Lung microvascular endothelial cell (primary cell): ENCODE results near the gene ARHGAP26. TPM values are rescaled to one million over a fixed set of nuclear protein-coding genes. Genes with fewer than 3 reads are reported as not detected.

ENCODE experiments used
- DNase-seq, 2 donors: peaks; one replicate each; pipeline versions ENCODE4 v3.0.0 to v3.0.0-alpha.2; 2010; ENCODE audit warnings: low read depth in 2 of 2
- total RNA-seq: library from RNA; depleted of rRNA; stranded (reverse); fragments of >200 nt; gene quantifications from 2 replicates; pipeline ENCODE4 v1.2.1, GENCODE V29; 2014

The ARHGAP26 gene
- total RNA-seq, 1 donor from 2014 or later = 34.5 TPM

DNA sequence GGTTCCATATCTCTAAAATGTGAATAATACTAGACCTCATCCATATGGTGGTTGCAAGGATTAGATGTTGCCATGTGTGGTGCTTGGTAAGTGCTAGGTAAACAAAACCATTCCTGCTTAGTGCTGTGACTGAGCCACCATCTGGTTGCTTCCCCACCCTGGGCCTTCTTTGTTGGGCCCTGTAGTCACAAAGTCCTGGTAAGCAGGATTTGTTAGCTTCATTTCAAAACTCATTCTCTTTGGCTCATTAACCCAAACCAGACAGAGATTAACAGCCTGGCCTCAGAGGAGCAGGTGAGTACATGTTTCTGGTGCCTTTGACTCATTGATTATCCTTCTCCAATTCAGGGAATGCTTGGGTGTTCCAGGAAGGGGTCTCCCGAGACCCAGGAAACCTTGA, 240.2 kb downstream of the ARHGAP26 start:
- no peak for DNase-seq

DNA sequence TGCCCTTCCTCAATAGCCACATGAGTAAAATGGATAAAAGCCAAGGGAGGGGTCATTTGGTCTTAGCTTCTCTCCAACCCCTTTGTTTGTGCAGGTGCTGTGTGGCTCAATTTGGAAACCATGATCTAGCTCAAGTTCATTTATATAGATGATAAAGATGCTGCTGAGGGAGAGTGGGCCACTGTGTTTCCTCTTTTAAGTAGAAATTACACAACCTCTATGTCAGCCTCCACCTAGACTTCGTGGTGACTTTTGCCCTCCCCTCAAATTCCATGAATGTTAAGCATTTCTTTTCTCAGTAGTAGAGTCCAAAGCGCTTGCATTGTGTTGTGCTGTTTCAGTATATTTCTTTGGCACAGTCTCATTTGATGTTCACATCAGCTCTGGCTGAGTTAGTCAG, 241.4 kb downstream of the ARHGAP26 start:
- no peak for DNase-seq

- DNase-seq = no peak
Measured at GRCh38 chr5:143013176-143013891, 243.2 kb downstream of the ARHGAP26 start.

DNA sequence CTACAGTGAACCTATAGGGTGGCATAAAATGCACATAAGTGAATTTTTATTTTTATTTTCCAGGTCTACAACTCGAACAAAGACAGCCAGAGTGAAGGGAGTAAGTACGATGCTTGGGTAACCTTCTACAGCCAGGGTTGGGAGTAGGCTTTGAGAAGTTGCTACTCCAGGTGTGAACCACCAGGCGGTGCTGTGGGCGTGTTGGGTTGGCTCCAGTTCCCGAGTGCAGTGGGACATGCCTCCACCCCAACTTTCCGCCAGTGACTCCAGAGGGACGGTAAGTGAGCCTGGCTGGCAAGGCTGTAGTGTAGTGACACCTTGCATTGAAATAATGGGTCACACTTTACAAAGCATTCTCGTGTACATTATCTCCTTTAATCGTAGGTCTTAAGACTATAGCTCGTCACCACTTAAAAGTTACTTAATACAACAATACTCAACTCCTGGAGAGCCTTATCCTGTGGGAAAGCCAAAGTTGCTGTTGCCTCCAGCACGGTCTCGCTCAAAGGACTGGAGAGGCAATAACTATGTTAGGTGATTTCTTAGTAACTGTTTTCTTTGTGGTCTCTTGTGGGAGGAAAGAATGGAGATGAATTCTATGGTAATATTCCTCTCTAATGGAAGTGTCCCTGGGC, 244.0 kb downstream of the ARHGAP26 start:
- DNase-seq = peak; percentile 45 to 47

- peak; percentile 49 to 77 for DNase-seq
Measured at GRCh38 chr5:143016777-143017516, 246.8 kb downstream of the ARHGAP26 start.

GRCh38 chr5:143017541-143017940, 247.4 kb downstream of the ARHGAP26 start:
- DNase-seq = no peak

- no peak for DNase-seq
Measured at GRCh38 chr5:143017992-143018391, 247.8 kb downstream of the ARHGAP26 start.

GRCh38 chr5:143019157-143019556, 249.0 kb downstream of the ARHGAP26 start:
- DNase-seq = no peak

DNA sequence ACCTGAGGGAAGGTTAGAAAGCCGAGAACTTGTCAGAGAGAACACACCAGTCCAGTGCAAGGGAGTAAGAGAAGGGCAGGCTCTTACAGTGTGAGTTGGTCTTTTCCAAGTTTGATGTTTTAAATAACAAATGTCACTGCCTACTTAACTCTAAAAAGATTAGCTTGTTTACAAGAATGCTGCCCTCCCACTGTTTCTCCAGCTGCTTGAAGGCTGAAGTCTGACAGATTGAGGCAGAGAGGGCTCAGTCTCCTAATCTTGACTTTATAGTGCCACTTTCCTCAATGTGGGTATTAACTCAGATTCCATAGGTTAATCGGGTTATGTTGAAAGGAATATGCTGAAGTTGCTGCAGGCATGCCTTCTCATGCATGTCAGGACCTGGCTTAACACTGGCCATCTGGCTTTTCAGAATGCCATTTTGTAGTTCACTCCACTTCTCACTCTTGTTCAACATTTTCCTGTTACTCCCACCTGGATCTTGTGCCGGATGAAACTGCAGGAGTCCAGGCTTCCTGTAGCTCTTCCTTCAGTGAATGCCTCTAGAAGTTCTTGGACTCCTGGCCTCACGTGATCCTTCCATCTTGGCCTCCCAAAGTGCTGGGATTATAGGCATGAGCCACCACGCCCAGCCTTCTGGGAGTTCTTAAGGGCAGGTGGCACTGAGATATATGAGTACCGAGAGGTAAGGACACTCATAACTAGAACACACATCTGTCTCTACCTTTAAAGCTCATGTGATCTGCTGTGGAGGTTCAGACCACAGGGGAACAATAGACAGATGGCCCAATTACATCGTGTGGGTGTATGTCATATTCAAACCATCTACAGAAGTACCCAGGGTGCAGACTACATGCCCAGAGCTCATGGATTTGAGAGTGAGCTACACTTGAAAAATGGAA, 249.7 kb downstream of the ARHGAP26 start:
- DNase-seq = no peak

- no peak for DNase-seq
Measured at GRCh38 chr5:143021595-143021994, 251.4 kb downstream of the ARHGAP26 start.

- no peak for DNase-seq
Measured at GRCh38 chr5:143023411-143024096, 253.4 kb downstream of the ARHGAP26 start.

DNA sequence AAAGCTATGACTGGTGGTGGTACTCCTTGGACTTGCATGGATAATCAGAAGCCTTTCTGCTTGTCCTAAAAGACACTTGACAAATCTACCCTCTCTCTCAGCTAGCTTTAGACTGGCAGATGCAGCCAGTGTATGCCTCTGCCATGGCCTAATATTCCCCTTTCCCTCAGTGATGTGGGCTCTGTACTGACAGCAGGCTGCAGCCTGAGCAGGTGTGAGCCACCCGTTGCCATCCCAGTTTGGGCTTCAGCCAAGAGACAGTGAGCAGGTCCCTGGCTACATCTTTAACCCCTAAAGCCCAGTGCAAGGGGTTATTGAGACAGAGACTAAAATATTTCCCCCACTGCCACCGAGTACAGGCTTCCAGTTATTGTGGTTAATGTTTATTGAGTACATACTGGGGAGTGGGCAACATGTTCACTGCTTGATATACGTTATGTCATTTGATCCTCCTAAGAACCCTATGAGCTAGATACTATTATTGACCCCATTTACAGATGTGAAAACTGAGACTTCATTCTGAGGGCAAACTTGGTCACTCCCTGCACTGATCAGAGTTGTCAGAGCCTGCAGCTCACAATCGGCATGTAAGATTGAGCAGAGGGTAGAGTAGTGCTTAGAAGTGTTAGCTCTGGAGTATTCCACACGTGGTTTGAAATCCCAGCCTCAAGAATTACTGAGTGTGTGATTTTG, 254.2 kb downstream of the ARHGAP26 start:
- no peak for DNase-seq

- no peak for DNase-seq
Measured at GRCh38 chr5:143025376-143025775, 255.2 kb downstream of the ARHGAP26 start.

DNA sequence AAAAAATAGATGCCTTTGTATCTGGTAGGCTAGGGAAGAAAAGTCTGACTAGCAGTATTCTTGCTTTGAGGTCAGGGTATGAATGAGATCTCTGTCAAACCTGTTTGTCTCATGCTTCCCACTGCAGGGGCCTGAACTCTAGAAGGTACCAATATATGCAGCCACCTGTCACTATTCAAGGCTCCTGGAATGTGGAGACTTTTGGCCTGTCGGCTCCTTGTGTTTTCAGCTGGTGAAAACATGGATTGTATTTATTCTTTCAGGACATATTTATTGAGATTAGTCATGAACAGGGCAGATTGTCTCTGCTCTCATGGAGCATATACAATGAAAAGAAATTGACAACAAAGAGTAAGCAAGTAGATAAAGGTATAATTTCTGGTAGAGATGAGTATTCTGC, 255.8 kb downstream of the ARHGAP26 start:
- DNase-seq = no peak

- DNase-seq = no peak
Measured at GRCh38 chr5:143026380-143026779, 256.2 kb downstream of the ARHGAP26 start.

DNA sequence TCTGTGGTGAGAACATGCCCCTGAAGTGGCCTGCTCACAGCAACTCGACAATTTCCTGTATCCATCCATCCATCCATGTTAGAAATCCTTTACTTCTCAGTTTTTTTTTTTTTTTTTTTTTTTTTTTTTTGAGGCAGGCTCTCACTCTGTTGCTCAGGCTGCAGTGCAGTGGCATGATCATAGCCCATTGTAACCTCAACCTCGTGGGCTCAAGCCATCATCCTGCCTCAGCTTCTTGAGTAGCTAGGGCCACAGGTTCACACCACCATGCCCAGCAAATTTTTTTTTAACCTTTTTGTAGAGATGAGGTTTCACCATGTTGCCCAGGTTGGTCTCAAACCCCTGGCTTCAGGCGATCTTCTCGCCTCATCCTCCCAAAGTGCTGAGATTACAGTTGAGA, 259.1 kb downstream of the ARHGAP26 start:
- DNase-seq = no peak

DNA sequence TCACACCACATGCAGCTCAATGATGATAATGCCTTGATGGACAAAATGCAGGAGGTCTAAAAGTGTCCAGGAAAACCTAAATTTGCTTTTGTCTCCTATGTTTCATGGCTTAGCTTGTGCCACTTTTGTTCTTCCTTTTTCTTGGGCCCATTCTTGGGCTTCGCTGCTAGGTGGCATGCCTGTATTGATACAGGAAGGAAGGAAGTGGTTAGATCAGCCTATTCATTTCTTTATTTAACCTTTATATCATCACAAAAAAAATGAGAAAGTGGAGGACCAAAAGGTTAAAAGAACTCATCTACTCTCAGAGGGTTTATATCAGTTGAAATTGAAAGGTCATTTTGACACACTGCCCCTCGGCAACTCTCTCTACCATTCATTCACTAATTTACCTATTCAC, 260.2 kb downstream of the ARHGAP26 start:
- DNase-seq = peak in 1 of 2 donors; percentile 16

GRCh38 chr5:143031781-143032580, 261.8 kb downstream of the ARHGAP26 start:
- no peak for DNase-seq

- no peak for DNase-seq
Measured at GRCh38 chr5:143032581-143032836, 262.3 kb downstream of the ARHGAP26 start.
